WTC11 (cell line): ENCODE measurements around the gene CD300LG. TPM values are rescaled to one million over a fixed set of nuclear protein-coding genes. Genes with fewer than 3 reads are reported as not detected.

Experiments used
- ATAC-seq: fragments of 200-7000 bp; cut with Tn5 transposase; 2 replicates; pipeline ENCODE4 v1.10.0; 2021; ENCODE audit warnings: mild to moderate bottlenecking, moderate library complexity
- CTCF ChIA-PET: fragments of 300-600 bp; sonication (Branson Sonifier 250); formaldehyde crosslinking; loops from one replicate; lab custom pipeline; 2021; ENCODE audit warnings: antibody characterized with exemption; lab: Charles Lee
- POLR2A ChIA-PET: fragments of 350-600 bp; sonication (Branson Sonifier 250); formaldehyde crosslinking; loops from one replicate; lab custom pipeline; 2021; ENCODE audit warnings: antibody characterized with exemption; lab: Charles Lee
- DNase-seq: peaks from one replicate; pipeline ENCODE4 v3.0.0; 2021; ENCODE audit warnings: low spot score
- H3K27ac Mint-ChIP-seq: 2 replicates; pipeline ENCODE4 v1.8.0; 2021; ENCODE audit warnings: mixed read lengths
- H3K27me3 Mint-ChIP-seq: 2 replicates; pipeline ENCODE4 v1.8.0; 2021; ENCODE audit warnings: low read depth, mild to moderate bottlenecking, moderate library complexity, mixed read lengths
- H3K36me3 Mint-ChIP-seq: 2 replicates; pipeline ENCODE4 v1.8.0; 2021; ENCODE audit warnings: mixed read lengths
- H3K4me1 Mint-ChIP-seq: 2 replicates; pipeline ENCODE4 v1.8.0; 2022; ENCODE audit warnings: mixed read lengths
- H3K4me3 Mint-ChIP-seq: 2 replicates; pipeline ENCODE4 v1.8.0; 2021; ENCODE audit warnings: mild to moderate bottlenecking, moderate library complexity, mixed read lengths
- H3K9me3 Mint-ChIP-seq: 2 replicates; pipeline ENCODE4 v1.8.0; 2021; ENCODE audit warnings: mixed read lengths
- ATF1 ChIP-seq: sonication (generic); formaldehyde crosslinking; IDR thresholded peaks from 2 replicates; pipeline ENCODE4 v1.8.1; 2023; ENCODE audit warnings: mild to moderate bottlenecking, moderate library complexity, missing genetic modification reagents
- FOXK1 ChIP-seq: sonication (generic); formaldehyde crosslinking; IDR thresholded peaks from 2 replicates; pipeline ENCODE4 v1.8.0; 2022; ENCODE audit warnings: mild to moderate bottlenecking, moderate library complexity, missing genetic modification reagents
- GRHL2 ChIP-seq: fragments of 250-450 bp; sonication (Bioruptor Pico); IDR thresholded peaks from 2 replicates; pipeline ENCODE4 v1.8.0; 2022; ENCODE audit warnings: mild to moderate bottlenecking, moderate library complexity; ENCODE audit not compliant: insufficient replicate concordance, severe bottlenecking
- NR2C2 ChIP-seq: sonication (generic); formaldehyde crosslinking; IDR thresholded peaks from 2 replicates; pipeline ENCODE4 v1.8.0; 2022; ENCODE audit warnings: mild to moderate bottlenecking, missing genetic modification reagents
- RORB ChIP-seq: fragments of 250-450 bp; sonication (Bioruptor Pico); IDR thresholded peaks from 2 replicates; pipeline ENCODE4 v1.9.0; 2021; ENCODE audit warnings: mild to moderate bottlenecking
- SMAD4 ChIP-seq: sonication (generic); formaldehyde crosslinking; IDR thresholded peaks from 2 replicates; pipeline ENCODE4 v1.8.0; 2022; ENCODE audit warnings: mild to moderate bottlenecking, missing genetic modification reagents
- TEAD1 ChIP-seq: sonication (generic); formaldehyde crosslinking; IDR thresholded peaks from 2 replicates; pipeline ENCODE4 v1.8.0; 2022; ENCODE audit warnings: mild to moderate bottlenecking, missing genetic modification reagents
- ZNF138 ChIP-seq: sonication (generic); formaldehyde crosslinking; conservative IDR thresholded peaks from 2 replicates; pipeline ENCODE4 v1.8.1; 2022; ENCODE audit warnings: mild to moderate bottlenecking, moderate library complexity, missing genetic modification reagents
- total RNA-seq: library from RNA; stranded (reverse); gene quantifications from 3 replicates; pipeline ENCODE4 v1.2.3, GENCODE V29; 2021
- TF ChIP-seq, protein P1 (sequence below): sonication (generic); formaldehyde crosslinking; IDR thresholded peaks from 2 replicates; pipeline ENCODE4 v1.8.1; 2022; ENCODE audit warnings: mild to moderate bottlenecking, moderate library complexity, missing genetic modification reagents
- TF ChIP-seq, protein P2 (sequence below): sonication (generic); formaldehyde crosslinking; IDR thresholded peaks from 2 replicates; pipeline ENCODE4 v1.8.1; 2022; ENCODE audit warnings: missing genetic modification reagents, borderline replicate concordance
- TF ChIP-seq, protein P3 (sequence below): fragments of 250-450 bp; sonication (Bioruptor Pico); IDR thresholded peaks from 2 replicates; pipeline ENCODE4 v1.8.0; 2021; ENCODE audit warnings: mild to moderate bottlenecking
- TF ChIP-seq, protein P4 (sequence below): sonication (generic); formaldehyde crosslinking; conservative IDR thresholded peaks from 2 replicates; pipeline ENCODE4 v1.8.1; 2022; ENCODE audit warnings: mild to moderate bottlenecking, missing genetic modification reagents
- TF ChIP-seq, protein P5 (sequence below): sonication (generic); formaldehyde crosslinking; IDR thresholded peaks from 2 replicates; pipeline ENCODE4 v1.8.0; 2022; ENCODE audit warnings: mild to moderate bottlenecking, missing genetic modification reagents
- TF ChIP-seq, protein P6 (sequence below): sonication (generic); formaldehyde crosslinking; IDR thresholded peaks from 2 replicates; pipeline ENCODE4 v1.8.0; 2022; ENCODE audit warnings: mild to moderate bottlenecking, missing genetic modification reagents
- TF ChIP-seq, protein P7 (sequence below): sonication (generic); formaldehyde crosslinking; IDR thresholded peaks from 2 replicates; pipeline ENCODE4 v1.8.1; 2023; ENCODE audit warnings: mild to moderate bottlenecking, missing genetic modification reagents, moderate library complexity
- TF ChIP-seq, protein P8 (sequence below): sonication (generic); formaldehyde crosslinking; IDR thresholded peaks from 2 replicates; pipeline ENCODE4 v1.8.1; 2023; ENCODE audit warnings: mild to moderate bottlenecking, missing genetic modification reagents, borderline replicate concordance
- TF ChIP-seq, protein P9 (sequence below): fragments of 250-450 bp; sonication (Bioruptor Pico); conservative IDR thresholded peaks from 2 replicates; pipeline ENCODE4 v1.9.0; 2021; ENCODE audit warnings: mild to moderate bottlenecking

CD300LG gene
- total RNA-seq, 1 experiment from 2014 or later: not detected

DNA sequence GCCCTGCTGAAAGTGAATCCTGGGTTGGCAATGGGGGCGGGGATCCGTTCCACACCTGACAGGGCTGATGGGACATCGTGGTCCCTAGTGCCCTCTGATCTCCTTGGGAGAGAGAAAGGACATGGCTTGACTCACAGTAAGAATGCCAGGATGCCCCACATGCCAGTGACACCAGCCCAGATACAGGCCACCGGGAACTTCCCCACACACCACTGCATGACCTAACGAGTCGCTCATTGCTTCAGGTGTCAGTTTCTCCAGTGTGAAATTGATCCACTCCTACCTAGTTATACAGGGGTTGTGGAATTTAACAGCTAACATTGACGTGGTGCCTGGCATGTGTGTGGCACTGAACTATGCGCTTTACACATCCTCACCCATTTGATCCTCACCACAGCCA is 7.5 kb downstream of the CD300LG start:
- Mint-ChIP-seq H3K36me3 (no peaks in the 10 kb centered on the region), H3K4me3 (no peak overlapping the region), H3K9me3 (no peaks in the 10 kb centered on the region), H3K4me1 (no peaks in the 10 kb centered on the region), H3K27ac (no peak overlapping the region), H3K27me3 (peaks cover 6% of the 10 kb centered on the region)
- ATAC-seq (no peak), DNase-seq (no peak)
- TF ChIP-seq, protein P1, sequence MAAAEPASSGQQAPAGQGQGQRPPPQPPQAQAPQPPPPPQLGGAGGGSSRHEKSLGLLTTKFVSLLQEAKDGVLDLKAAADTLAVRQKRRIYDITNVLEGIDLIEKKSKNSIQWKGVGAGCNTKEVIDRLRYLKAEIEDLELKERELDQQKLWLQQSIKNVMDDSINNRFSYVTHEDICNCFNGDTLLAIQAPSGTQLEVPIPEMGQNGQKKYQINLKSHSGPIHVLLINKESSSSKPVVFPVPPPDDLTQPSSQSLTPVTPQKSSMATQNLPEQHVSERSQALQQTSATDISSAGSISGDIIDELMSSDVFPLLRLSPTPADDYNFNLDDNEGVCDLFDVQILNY (CRISPR knock-in tag): no peak
- TF ChIP-seq, protein P2, sequence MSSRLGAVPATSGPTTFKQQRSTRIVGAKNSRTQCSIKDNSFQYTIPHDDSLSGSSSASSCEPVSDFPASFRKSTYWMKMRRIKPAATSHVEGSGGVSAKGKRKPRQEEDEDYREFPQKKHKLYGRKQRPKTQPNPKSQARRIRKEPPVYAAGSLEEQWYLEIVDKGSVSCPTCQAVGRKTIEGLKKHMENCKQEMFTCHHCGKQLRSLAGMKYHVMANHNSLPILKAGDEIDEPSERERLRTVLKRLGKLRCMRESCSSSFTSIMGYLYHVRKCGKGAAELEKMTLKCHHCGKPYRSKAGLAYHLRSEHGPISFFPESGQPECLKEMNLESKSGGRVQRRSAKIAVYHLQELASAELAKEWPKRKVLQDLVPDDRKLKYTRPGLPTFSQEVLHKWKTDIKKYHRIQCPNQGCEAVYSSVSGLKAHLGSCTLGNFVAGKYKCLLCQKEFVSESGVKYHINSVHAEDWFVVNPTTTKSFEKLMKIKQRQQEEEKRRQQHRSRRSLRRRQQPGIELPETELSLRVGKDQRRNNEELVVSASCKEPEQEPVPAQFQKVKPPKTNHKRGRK (CRISPR knock-in tag): no peak
- TF ChIP-seq, protein P3, sequence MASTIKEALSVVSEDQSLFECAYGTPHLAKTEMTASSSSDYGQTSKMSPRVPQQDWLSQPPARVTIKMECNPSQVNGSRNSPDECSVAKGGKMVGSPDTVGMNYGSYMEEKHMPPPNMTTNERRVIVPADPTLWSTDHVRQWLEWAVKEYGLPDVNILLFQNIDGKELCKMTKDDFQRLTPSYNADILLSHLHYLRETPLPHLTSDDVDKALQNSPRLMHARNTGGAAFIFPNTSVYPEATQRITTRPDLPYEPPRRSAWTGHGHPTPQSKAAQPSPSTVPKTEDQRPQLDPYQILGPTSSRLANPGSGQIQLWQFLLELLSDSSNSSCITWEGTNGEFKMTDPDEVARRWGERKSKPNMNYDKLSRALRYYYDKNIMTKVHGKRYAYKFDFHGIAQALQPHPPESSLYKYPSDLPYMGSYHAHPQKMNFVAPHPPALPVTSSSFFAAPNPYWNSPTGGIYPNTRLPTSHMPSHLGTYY (CRISPR knock-in tag): no peak
- CTCF ChIA-PET: interaction anchor here (0.6 to 4.8 kb wide), 5 partner anchors 8 to 90 kb away, joined by 3 to 43 read pairs (median 4); partner anchors contain the start of gene CD300LG
- POLR2A ChIA-PET: no interaction called here

DNA sequence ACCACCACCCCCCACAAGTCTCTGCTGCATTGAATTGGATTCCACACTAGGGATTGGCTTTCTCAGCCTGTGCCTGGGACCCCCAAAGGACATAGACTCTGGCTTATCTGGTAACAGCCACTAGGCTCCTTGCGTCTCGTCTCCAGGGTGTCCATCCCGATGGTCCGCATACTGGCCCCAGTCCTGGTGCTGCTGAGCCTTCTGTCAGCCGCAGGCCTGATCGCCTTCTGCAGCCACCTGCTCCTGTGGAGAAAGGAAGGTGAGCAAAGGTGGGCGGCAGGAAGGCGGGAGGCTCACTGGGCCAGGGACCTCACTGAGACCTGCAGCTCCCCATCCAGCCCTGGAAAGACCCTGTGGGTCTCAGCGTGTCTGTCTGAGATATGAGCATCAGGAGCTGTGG is 8.1 kb downstream of the CD300LG start:
- peaks cover 6% of the 10 kb centered on the region for H3K27me3 Mint-ChIP-seq
- no peaks in the 10 kb centered on the region for H3K4me1 Mint-ChIP-seq
- POLR2A ChIA-PET: no interaction called here
- H3K4me3 Mint-ChIP-seq: no peak overlapping the region
- CTCF ChIA-PET: interaction anchor here (0.5 to 4.8 kb wide), 5 partner anchors 8 to 287 kb away, joined by 3 to 43 read pairs (median 4); partner anchors contain the start of gene CD300LG
- no peaks in the 10 kb centered on the region for H3K9me3 Mint-ChIP-seq
- H3K36me3 Mint-ChIP-seq: no peaks in the 10 kb centered on the region
- ATAC-seq (no peak), DNase-seq (no peak)
- no peak overlapping the region for H3K27ac Mint-ChIP-seq
- TF ChIP-seq FOXK1 (CRISPR knock-in tag) (no peak), ATF1 (CRISPR knock-in tag) (no peak), SMAD4 (CRISPR knock-in tag) (no peak), GRHL2 (CRISPR knock-in tag) (no peak), NR2C2 (no peak), RORB (CRISPR knock-in tag) (no peak), TEAD1 (CRISPR knock-in tag) (no peak), ZNF138 (CRISPR knock-in tag) (no peak)
- TF ChIP-seq, protein P4, sequence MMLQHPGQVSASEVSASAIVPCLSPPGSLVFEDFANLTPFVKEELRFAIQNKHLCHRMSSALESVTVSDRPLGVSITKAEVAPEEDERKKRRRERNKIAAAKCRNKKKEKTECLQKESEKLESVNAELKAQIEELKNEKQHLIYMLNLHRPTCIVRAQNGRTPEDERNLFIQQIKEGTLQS (CRISPR knock-in tag): no peak
- TF ChIP-seq, protein P5, sequence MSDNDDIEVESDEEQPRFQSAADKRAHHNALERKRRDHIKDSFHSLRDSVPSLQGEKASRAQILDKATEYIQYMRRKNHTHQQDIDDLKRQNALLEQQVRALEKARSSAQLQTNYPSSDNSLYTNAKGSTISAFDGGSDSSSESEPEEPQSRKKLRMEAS (CRISPR knock-in tag): no peak
- TF ChIP-seq, protein P6, sequence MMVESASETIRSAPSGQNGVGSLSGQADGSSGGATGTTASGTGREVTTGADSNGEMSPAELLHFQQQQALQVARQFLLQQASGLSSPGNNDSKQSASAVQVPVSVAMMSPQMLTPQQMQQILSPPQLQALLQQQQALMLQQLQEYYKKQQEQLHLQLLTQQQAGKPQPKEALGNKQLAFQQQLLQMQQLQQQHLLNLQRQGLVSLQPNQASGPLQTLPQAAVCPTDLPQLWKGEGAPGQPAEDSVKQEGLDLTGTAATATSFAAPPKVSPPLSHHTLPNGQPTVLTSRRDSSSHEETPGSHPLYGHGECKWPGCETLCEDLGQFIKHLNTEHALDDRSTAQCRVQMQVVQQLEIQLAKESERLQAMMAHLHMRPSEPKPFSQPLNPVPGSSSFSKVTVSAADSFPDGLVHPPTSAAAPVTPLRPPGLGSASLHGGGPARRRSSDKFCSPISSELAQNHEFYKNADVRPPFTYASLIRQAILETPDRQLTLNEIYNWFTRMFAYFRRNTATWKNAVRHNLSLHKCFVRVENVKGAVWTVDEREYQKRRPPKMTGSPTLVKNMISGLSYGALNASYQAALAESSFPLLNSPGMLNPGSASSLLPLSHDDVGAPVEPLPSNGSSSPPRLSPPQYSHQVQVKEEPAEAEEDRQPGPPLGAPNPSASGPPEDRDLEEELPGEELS (CRISPR knock-in tag): no peak
- TF ChIP-seq, protein P7, sequence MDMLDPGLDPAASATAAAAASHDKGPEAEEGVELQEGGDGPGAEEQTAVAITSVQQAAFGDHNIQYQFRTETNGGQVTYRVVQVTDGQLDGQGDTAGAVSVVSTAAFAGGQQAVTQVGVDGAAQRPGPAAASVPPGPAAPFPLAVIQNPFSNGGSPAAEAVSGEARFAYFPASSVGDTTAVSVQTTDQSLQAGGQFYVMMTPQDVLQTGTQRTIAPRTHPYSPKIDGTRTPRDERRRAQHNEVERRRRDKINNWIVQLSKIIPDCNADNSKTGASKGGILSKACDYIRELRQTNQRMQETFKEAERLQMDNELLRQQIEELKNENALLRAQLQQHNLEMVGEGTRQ (CRISPR knock-in tag): no peak
- TF ChIP-seq, protein P3 (CRISPR knock-in tag): no peak
- TF ChIP-seq, protein P8, sequence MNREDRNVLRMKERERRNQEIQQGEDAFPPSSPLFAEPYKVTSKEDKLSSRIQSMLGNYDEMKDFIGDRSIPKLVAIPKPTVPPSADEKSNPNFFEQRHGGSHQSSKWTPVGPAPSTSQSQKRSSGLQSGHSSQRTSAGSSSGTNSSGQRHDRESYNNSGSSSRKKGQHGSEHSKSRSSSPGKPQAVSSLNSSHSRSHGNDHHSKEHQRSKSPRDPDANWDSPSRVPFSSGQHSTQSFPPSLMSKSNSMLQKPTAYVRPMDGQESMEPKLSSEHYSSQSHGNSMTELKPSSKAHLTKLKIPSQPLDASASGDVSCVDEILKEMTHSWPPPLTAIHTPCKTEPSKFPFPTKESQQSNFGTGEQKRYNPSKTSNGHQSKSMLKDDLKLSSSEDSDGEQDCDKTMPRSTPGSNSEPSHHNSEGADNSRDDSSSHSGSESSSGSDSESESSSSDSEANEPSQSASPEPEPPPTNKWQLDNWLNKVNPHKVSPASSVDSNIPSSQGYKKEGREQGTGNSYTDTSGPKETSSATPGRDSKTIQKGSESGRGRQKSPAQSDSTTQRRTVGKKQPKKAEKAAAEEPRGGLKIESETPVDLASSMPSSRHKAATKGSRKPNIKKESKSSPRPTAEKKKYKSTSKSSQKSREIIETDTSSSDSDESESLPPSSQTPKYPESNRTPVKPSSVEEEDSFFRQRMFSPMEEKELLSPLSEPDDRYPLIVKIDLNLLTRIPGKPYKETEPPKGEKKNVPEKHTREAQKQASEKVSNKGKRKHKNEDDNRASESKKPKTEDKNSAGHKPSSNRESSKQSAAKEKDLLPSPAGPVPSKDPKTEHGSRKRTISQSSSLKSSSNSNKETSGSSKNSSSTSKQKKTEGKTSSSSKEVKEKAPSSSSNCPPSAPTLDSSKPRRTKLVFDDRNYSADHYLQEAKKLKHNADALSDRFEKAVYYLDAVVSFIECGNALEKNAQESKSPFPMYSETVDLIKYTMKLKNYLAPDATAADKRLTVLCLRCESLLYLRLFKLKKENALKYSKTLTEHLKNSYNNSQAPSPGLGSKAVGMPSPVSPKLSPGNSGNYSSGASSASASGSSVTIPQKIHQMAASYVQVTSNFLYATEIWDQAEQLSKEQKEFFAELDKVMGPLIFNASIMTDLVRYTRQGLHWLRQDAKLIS: no peak
- TF ChIP-seq, protein P9, sequence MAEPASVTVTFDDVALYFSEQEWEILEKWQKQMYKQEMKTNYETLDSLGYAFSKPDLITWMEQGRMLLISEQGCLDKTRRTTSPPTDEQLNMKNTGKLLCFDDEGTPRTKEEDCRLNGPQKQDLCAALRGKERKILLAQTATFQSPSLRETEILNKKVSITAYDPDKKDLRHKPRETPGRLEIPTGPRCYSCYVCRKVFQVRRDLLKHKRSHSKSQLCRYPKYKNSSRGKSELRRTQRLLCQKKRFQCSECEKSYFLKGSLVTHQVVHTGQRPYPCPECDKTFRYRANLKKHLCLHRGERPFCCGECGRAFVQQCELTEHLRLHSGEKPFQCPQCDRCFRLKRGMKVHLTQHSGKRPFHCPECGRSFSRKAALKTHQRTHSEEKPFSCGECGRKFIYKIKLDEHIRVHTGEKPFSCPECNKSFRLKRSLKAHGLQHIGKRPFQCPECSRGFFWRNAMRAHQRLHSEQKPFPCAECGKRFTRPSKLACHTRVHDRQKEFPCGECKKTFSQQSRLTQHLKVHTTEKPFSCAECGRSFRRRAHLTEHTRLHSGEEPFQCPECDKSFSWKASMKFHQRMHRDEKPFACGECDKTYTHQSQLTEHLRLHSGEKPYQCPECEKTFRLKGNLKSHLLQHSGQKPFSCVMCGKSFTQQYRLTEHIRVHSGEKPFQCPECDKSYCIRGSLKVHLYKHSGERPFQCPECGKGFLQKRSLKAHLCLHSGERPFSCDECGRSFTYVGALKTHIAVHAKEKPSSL (CRISPR knock-in tag): no peak
